Measurements from ENCODE around the gene TMEM87B.
"Not testable (repeated sequence)": the region's sequence is repeated elsewhere in the genome, so short reads cannot be mapped to it uniquely, and the experiment has no call there.

TMEM87B gene

GRCh38 chr2:112032689-112033465, 22.2 kb upstream of the TMEM87B start:
- DNase-seq (ENCODE audit: low read depth): no peak

GRCh38 chr2:112033600-112033999, 21.5 kb upstream of the TMEM87B start:
- no peak for DNase-seq (ENCODE audit: low read depth)

- DNase-seq (ENCODE audit: low read depth): no peak
Measured at GRCh38 chr2:112034924-112035323, 20.1 kb upstream of the TMEM87B start.

- DNase-seq (ENCODE audit: low read depth): no peak
Measured at GRCh38 chr2:112035786-112036185, 19.3 kb upstream of the TMEM87B start.

- DNase-seq (ENCODE audit: low read depth): not testable (repeated sequence)
Measured at GRCh38 chr2:112039556-112039955, 15.5 kb upstream of the TMEM87B start.

GRCh38 chr2:112040066-112040465, 15.0 kb upstream of the TMEM87B start:
- not testable (repeated sequence) for DNase-seq (ENCODE audit: low read depth)

- DNase-seq (ENCODE audit: low read depth): not testable (repeated sequence)
Measured at GRCh38 chr2:112041460-112041859, 13.6 kb upstream of the TMEM87B start.

- DNase-seq (ENCODE audit: low read depth): no peak
Measured at GRCh38 chr2:112045446-112046014, 9.5 kb upstream of the TMEM87B start.

GRCh38 chr2:112046231-112046630, 8.8 kb upstream of the TMEM87B start:
- no peak for DNase-seq (ENCODE audit: low read depth)

- DNase-seq (ENCODE audit: low read depth): no peak
Measured at GRCh38 chr2:112047537-112048235, 7.4 kb upstream of the TMEM87B start.

- DNase-seq (ENCODE audit: low read depth): no peak
Measured at GRCh38 chr2:112048236-112048592, 6.9 kb upstream of the TMEM87B start.

- peak; percentile 49 for DNase-seq (ENCODE audit: low read depth)
Measured at GRCh38 chr2:112048887-112049286, 6.2 kb upstream of the TMEM87B start.

GRCh38 chr2:112050316-112050715, 4.8 kb upstream of the TMEM87B start:
- no peak for DNase-seq (ENCODE audit: low read depth)

GRCh38 chr2:112053917-112054846, 887 bp upstream of the TMEM87B start:
- DNase-seq (ENCODE audit: low read depth): peak; percentile 90

GRCh38 chr2:112055730-112056625, 909 bp downstream of the TMEM87B start:
- peak; percentile 95 for DNase-seq (ENCODE audit: low read depth)

- DNase-seq (ENCODE audit: low read depth): no peak
Measured at GRCh38 chr2:112056626-112056987, 1.5 kb downstream of the TMEM87B start.

GRCh38 chr2:112059671-112060070, 4.6 kb downstream of the TMEM87B start:
- no peak for DNase-seq (ENCODE audit: low read depth)

GRCh38 chr2:112061299-112061698, 6.2 kb downstream of the TMEM87B start:
- DNase-seq (ENCODE audit: low read depth): no peak

- DNase-seq (ENCODE audit: low read depth): no peak
Measured at GRCh38 chr2:112061840-112062239, 6.8 kb downstream of the TMEM87B start.

- no peak for DNase-seq (ENCODE audit: low read depth)
Measured at GRCh38 chr2:112062894-112063293, 7.8 kb downstream of the TMEM87B start.

- DNase-seq (ENCODE audit: low read depth): no peak
Measured at GRCh38 chr2:112065486-112065885, 10.4 kb downstream of the TMEM87B start.
